H1 (cell line): ENCODE measurements around the gene C14orf132. TPM values are rescaled to one million over a fixed set of nuclear protein-coding genes. Genes with fewer than 3 reads are reported as not detected.

ENCODE experiments used
- CTCF ChIA-PET: fragments of 300-600 bp; sonication (Branson Sonifier 250); formaldehyde crosslinking; loops from one replicate; lab custom pipeline; 2021; ENCODE audit not compliant: partially characterized antibody; lab: Charles Lee
- POLR2A ChIA-PET: fragments of 300-600 bp; sonication (Branson Sonifier 250); formaldehyde crosslinking; loops from one replicate; lab custom pipeline; 2021; ENCODE audit warnings: inconsistent platforms; ENCODE audit not compliant: partially characterized antibody; lab: Charles Lee
- DNase-seq, 2 experiments: peaks; one replicate each; pipeline versions ENCODE4 v3.0.0 to v3.0.0-alpha.2; 2010 to 2022; ENCODE audit warnings: low spot score in 2 of 2, low read depth in 1 of 2, mixed read lengths in 1 of 2
- FAIRE-seq: peaks from 2 replicates; lab custom pipeline; 2011; peaks lifted over from hg19 to GRCh38; lab: Jason Lieb, UNC
- H2AFZ ChIP-seq: 2 replicates; pipeline ENCODE4 v1.8.1; 2012; ENCODE audit warnings: low read length, inconsistent platforms
- H2AK5ac ChIP-seq: 2 replicates; pipeline ENCODE4 v1.6.1; 2013; ENCODE audit warnings: low read depth, low read length
- H2BK120ac ChIP-seq: replicated peaks from 2 replicates; pipeline ENCODE3; 2013; ENCODE audit warnings: low read depth, low read length, inconsistent platforms
- H2BK12ac ChIP-seq: 2 replicates; pipeline ENCODE4 v1.6.1; 2013; ENCODE audit warnings: low read depth, low read length
- H2BK15ac ChIP-seq: 2 replicates; pipeline ENCODE4 v1.6.1; 2013; ENCODE audit warnings: low read length
- H2BK20ac ChIP-seq: 2 replicates; pipeline ENCODE4 v1.6.1; 2013; ENCODE audit warnings: low read length
- H2BK5ac ChIP-seq: 2 replicates; pipeline ENCODE4 v1.6.1; 2013; ENCODE audit warnings: low read depth, low read length
- H3K14ac ChIP-seq: 2 replicates; pipeline ENCODE4 v1.6.1; 2013; ENCODE audit warnings: inconsistent platforms; ENCODE audit not compliant: insufficient read length
- H3K18ac ChIP-seq: 2 replicates; pipeline ENCODE4 v1.6.1; 2013; ENCODE audit warnings: low read length; ENCODE audit errors: extremely low read depth
- H3K23ac ChIP-seq: 2 replicates; pipeline ENCODE4 v1.6.1; 2013; ENCODE audit warnings: inconsistent platforms; ENCODE audit not compliant: insufficient read length
- H3K23me2 ChIP-seq: 2 replicates; pipeline ENCODE4 v1.6.1; 2013; ENCODE audit warnings: low read depth, low read length
- H3K27ac ChIP-seq: 2 replicates; pipeline ENCODE4 v1.6.1; 2011; ENCODE audit warnings: low read depth, low read length, inconsistent platforms
- H3K27me3 ChIP-seq, 4 experiments: replicated peaks in 1 of 4; 1 replicate in 1 of 4; 2 replicates in 3 of 4; pipeline versions ENCODE4 v1.6.1 to v1.8.1; 2011 to 2013; ENCODE audit warnings: low read length in 3 of 4, mild to moderate bottlenecking in 3 of 4, inconsistent platforms in 2 of 4, mixed read lengths in 2 of 4, moderate library complexity in 1 of 4; ENCODE audit not compliant: control insufficient read depth in 3 of 4, insufficient read depth in 3 of 4; ENCODE audit errors: extremely low read depth in 1 of 4
- H3K36me3 ChIP-seq, 4 experiments: 2 replicates each; pipeline versions ENCODE4 v1.6.1 to v1.8.1; 2011 to 2013; ENCODE audit warnings: mild to moderate bottlenecking in 4 of 4, low read length in 3 of 4, moderate library complexity in 2 of 4, control low read depth in 1 of 4, inconsistent platforms in 1 of 4; ENCODE audit not compliant: insufficient read depth in 4 of 4, control insufficient read depth in 2 of 4
- H3K4ac ChIP-seq: replicated peaks from 2 replicates; pipeline ENCODE3; 2013; ENCODE audit warnings: low read length, low read depth, mixed read lengths, inconsistent platforms; ENCODE audit not compliant: insufficient read length
- H3K4me1 ChIP-seq, 4 experiments: replicated peaks in 1 of 4; 1 replicate in 1 of 4; 2 replicates in 3 of 4; pipeline versions ENCODE4 v1.6.1 to v1.8.1; 2011 to 2013; ENCODE audit warnings: low read length in 3 of 4, inconsistent platforms in 2 of 4, mixed read lengths in 1 of 4; ENCODE audit not compliant: insufficient read depth in 4 of 4, control insufficient read depth in 3 of 4
- H3K4me2 ChIP-seq, 2 experiments: 2 replicates each; pipeline versions ENCODE4 v1.6.1 to v1.8.1; 2011 to 2013; ENCODE audit warnings: low read depth in 2 of 2, low read length in 2 of 2, control low read depth in 1 of 2, inconsistent platforms in 1 of 2, mild to moderate bottlenecking in 1 of 2; ENCODE audit not compliant: insufficient read depth in 1 of 2
- H3K4me3 ChIP-seq, 4 experiments: fragments of 200-600, 300-600 bp in 1 of 4; sonication (generic), shearing (Covaris generic), sonication (Bioruptor Twin) in 1 of 4; 2 replicates each; pipeline versions ENCODE4 v1.5.1 to v1.8.1; 2011 to 2016; ENCODE audit warnings: low read length in 4 of 4, low read depth in 3 of 4, control low read depth in 2 of 4, inconsistent platforms in 2 of 4, mild to moderate bottlenecking in 2 of 4, mixed read lengths in 1 of 4, moderate library complexity in 1 of 4; ENCODE audit not compliant: insufficient read depth in 2 of 4; ENCODE audit errors: extremely low read depth in 1 of 4
- H3K56ac ChIP-seq: replicated peaks from 2 replicates; pipeline ENCODE3; 2013; ENCODE audit warnings: low read depth, mild to moderate bottlenecking, mixed read lengths, low read length, inconsistent platforms; ENCODE audit not compliant: insufficient read length
- H3K79me1 ChIP-seq: 2 replicates; pipeline ENCODE4 v1.6.1; 2013; ENCODE audit warnings: low read depth, low read length, control low read depth
- H3K79me2 ChIP-seq, 2 experiments: 2 replicates each; pipeline versions ENCODE4 v1.6.1 to v1.8.1; 2012 to 2013; ENCODE audit warnings: low read length in 2 of 2, mild to moderate bottlenecking in 2 of 2, inconsistent platforms in 1 of 2; ENCODE audit not compliant: insufficient read depth in 2 of 2, control insufficient read depth in 1 of 2
- H3K9ac ChIP-seq, 4 experiments: replicated peaks in 1 of 4; 1 replicate in 1 of 4; 2 replicates in 3 of 4; pipeline versions ENCODE4 v1.6.1 to v1.8.1; 2011 to 2013; ENCODE audit warnings: low read depth in 3 of 4, low read length in 3 of 4, control low read depth in 2 of 4, mild to moderate bottlenecking in 2 of 4, moderate library complexity in 2 of 4, inconsistent platforms in 1 of 4; ENCODE audit errors: extremely low read depth in 1 of 4
- H3K9me3 ChIP-seq, 2 experiments: 2 replicates each; pipeline versions ENCODE4 v1.6.1 to v1.8.1; 2012 to 2013; ENCODE audit warnings: mild to moderate bottlenecking in 2 of 2, moderate library complexity in 2 of 2, control low read depth in 1 of 2, inconsistent platforms in 1 of 2, low read depth in 1 of 2, low read length in 1 of 2, mixed read lengths in 1 of 2; ENCODE audit not compliant: insufficient read depth in 2 of 2
- H4K20me1 ChIP-seq, 2 experiments: replicated peaks in 1 of 2; 2 replicates each; pipeline versions ENCODE3 to v1.8.1; 2011 to 2013; ENCODE audit warnings: inconsistent platforms in 2 of 2, low read length in 2 of 2, mild to moderate bottlenecking in 1 of 2; ENCODE audit not compliant: insufficient read depth in 2 of 2, control insufficient read depth in 1 of 2
- H4K5ac ChIP-seq: 2 replicates; pipeline ENCODE4 v1.6.1; 2013; ENCODE audit warnings: low read length, low read depth, mixed read lengths, inconsistent platforms; ENCODE audit not compliant: insufficient read length
- H4K8ac ChIP-seq: 2 replicates; pipeline ENCODE4 v1.8.0; 2013; ENCODE audit warnings: mild to moderate bottlenecking, moderate library complexity, low read length, inconsistent platforms; ENCODE audit not compliant: insufficient read depth; ENCODE audit errors: extremely low read depth
- H4K91ac ChIP-seq: replicated peaks from 2 replicates; pipeline ENCODE3; 2013; ENCODE audit warnings: low read length, mixed read lengths, inconsistent platforms; ENCODE audit not compliant: insufficient read length
- BACH1 ChIP-seq: IDR thresholded peaks from 2 replicates; pipeline ENCODE4 v1.6.1; 2012; ENCODE audit warnings: low read length, improper control_type of control experiment
- CHD2 ChIP-seq: IDR thresholded peaks from 2 replicates; pipeline ENCODE4 v1.6.1; 2012; ENCODE audit warnings: low read length, improper control_type of control experiment
- CTBP2 ChIP-seq: IDR thresholded peaks from 2 replicates; pipeline ENCODE4 v1.7.0; 2011; ENCODE audit warnings: borderline replicate concordance, mild to moderate bottlenecking, moderate library complexity, mixed read lengths, low read length; ENCODE audit not compliant: insufficient read depth, insufficient read length
- EP300 ChIP-seq, 2 experiments: IDR thresholded peaks; 1 replicate in 1 of 2; 2 replicates in 1 of 2; pipeline ENCODE4 v1.6.1; 2011 to 2012; ENCODE audit warnings: low read depth in 2 of 2, low read length in 2 of 2, mild to moderate bottlenecking in 2 of 2, borderline replicate concordance in 1 of 2, inconsistent platforms in 1 of 2, moderate library complexity in 1 of 2
- HDAC6 ChIP-seq: IDR thresholded peaks from one replicate; pipeline ENCODE4 v1.7.1; 2012; ENCODE audit warnings: low read depth, mild to moderate bottlenecking, inconsistent platforms, low read length, moderate library complexity
- JUN ChIP-seq: IDR thresholded peaks from 2 replicates; pipeline ENCODE4 v1.6.1; 2011; ENCODE audit warnings: low read depth, mild to moderate bottlenecking, improper control_type of control experiment, low read length
- POLR2AphosphoS5 ChIP-seq: IDR thresholded peaks from 2 replicates; pipeline ENCODE4 v1.6.1; 2011; ENCODE audit warnings: low read depth, low read length
- SAP30 ChIP-seq: fragments of 300-600 bp; sonication (generic); IDR thresholded peaks from 2 replicates; pipeline ENCODE4 v1.7.1; 2012; ENCODE audit warnings: low read length, moderate library complexity, mild to moderate bottlenecking, inconsistent platforms; ENCODE audit not compliant: insufficient read depth, insufficient replicate concordance
- SIRT6 ChIP-seq: IDR thresholded peaks from one replicate; pipeline ENCODE4 v1.7.1; 2012; ENCODE audit warnings: low read length, inconsistent platforms
- SP4 ChIP-seq: IDR thresholded peaks from 2 replicates; pipeline ENCODE4 v1.6.1; 2012; ENCODE audit warnings: low read length, inconsistent platforms
- SRF ChIP-seq: IDR thresholded peaks from 2 replicates; pipeline ENCODE4 v1.6.1; 2011; ENCODE audit warnings: mild to moderate bottlenecking, low read depth, low read length, moderate library complexity
- TEAD4 ChIP-seq: IDR thresholded peaks from 2 replicates; pipeline ENCODE4 v1.6.1; 2012; ENCODE audit warnings: low read depth, low read length, inconsistent platforms, mixed read lengths
- WGBS, 2 experiments: shearing (Covaris generic) in 1 of 2; methylation state at CpG; one replicate each; pipeline versions ENCODE4 v1.1.6 to v1.1.7; 2013 to 2015; ENCODE audit warnings: low lambda C conversion rate in 2 of 2, mixed read lengths in 2 of 2, inconsistent platforms in 1 of 2, low coverage in 1 of 2, missing lambda C conversion rate in 1 of 2; ENCODE audit not compliant: insufficient replicate concordance in 2 of 2, insufficient coverage in 1 of 2, insufficient read length in 1 of 2; ENCODE audit errors: extremely low coverage in 1 of 2, missing lambda C conversion rate in 1 of 2; 5-methylcytosine and 5-hydroxymethylcytosine counted together
- polyA plus RNA-seq, 7 experiments: library from polyadenylated mRNA; depleted of rRNA in 3 of 7; stranded (reverse) in 5 of 7; unstranded in 2 of 7; fragments of >200 nt in 5 of 7; fragments of 200-250 nt in 2 of 7; gene quantifications; 1 replicate in 5 of 7; 2 replicates in 1 of 7; 4 replicates in 1 of 7; pipeline versions ENCODE4 v1.2.1 to v1.2.3, GENCODE V29; 2011 to 2013; ENCODE audit warnings: missing spikeins in 2 of 7, mixed read lengths in 2 of 7
- total RNA-seq: library from RNA; stranded (reverse); fragmentation: NEBNext Ultra II Directional; extraction: Animal tissue kit (Norgen Biotek cat#: 25700); gene quantifications from 2 replicates; pipeline ENCODE4 v1.2.1, GENCODE V29; 2021

The C14orf132 gene
- total and polyA plus RNA-seq, 2 of the 8 experiments (the other 6 are each of a cell fraction or from before 2014, with no cell fraction given) = 11.7 to 32.5 TPM

DNA sequence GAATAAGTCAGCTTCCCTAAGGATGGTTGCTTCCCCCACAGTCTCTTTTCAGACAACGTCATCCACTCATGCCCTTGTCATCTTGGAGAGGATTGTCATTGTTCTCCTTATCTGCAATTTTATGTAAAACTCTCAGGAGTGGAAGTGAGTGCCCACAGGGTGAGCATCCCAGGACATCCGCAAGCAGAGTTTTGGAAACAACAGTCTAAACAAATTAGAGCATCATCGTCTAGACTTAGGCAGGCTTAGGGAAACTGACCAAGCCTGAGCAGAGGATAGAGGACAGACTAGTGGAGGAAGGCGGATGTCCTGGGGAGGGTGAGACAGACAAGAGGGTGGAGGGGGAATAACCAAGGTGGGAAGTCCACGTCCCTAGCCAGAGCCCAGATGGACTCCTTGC, 101.8 kb downstream of the C14orf132 start:
- 86% methylated on average over 5 of the region's 5 CpGs; no CpG with 5 or more reads in 1 of the 2 experiments for WGBS, 2 experiments
- TF ChIP-seq SP4 (no peak), EP300 (IDR thresholded peaks at IDR 0.05; ENCODE audit: borderline replicate concordance in 1 of 2, low read depth in 2 of 2, low read length in 2 of 2) (no peak), CTBP2 (no peak), SIRT6 (no peak), JUN (no peak), CHD2 (no peak), POLR2AphosphoS5 (no peak), SRF (no peak), SAP30 (no peak), HDAC6 (no peak), BACH1 (no peak), TEAD4 (no peak)

More for the DNA sequence above, 101.8 kb downstream of the C14orf132 start:
- no peaks in the 10 kb centered on the region for H3K36me3 ChIP-seq
- CTCF ChIA-PET = interaction anchor here (0.8 to 1.3 kb wide), 3 partner anchors 21 to 131 kb away, joined by 3 read pairs; no protein-coding TSS in a partner anchor
- no peaks in the 10 kb centered on the region; a peak in 1 of 7 replicates for H3K27me3 ChIP-seq
- H3K4me3 ChIP-seq = no peak overlapping the region
- no peak overlapping the region for H2BK20ac ChIP-seq
- no peaks in the 10 kb centered on the region for H3K79me1 ChIP-seq
- no peak overlapping the region for H2AFZ ChIP-seq
- H3K18ac ChIP-seq = no peak overlapping the region
- H2BK5ac ChIP-seq = no peak overlapping the region
- no peak overlapping the region for H3K56ac ChIP-seq
- no peaks in the 10 kb centered on the region for H3K79me2 ChIP-seq
- no peak overlapping the region for H2BK120ac ChIP-seq
- no peaks in the 10 kb centered on the region for H3K23me2 ChIP-seq
- POLR2A ChIA-PET = no interaction called here
- H3K14ac ChIP-seq = no peak overlapping the region
- no peak overlapping the region for H3K23ac ChIP-seq
- no peak overlapping the region for H3K9ac ChIP-seq
- no peak overlapping the region for H2BK12ac ChIP-seq
- no peak overlapping the region for H4K91ac ChIP-seq
- no peak overlapping the region for H4K5ac ChIP-seq
- no peak overlapping the region for H4K8ac ChIP-seq
- no peak overlapping the region for H3K27ac ChIP-seq
- peaks cover 4 to 6% of the 10 kb centered on the region in 2 experiments; a peak in 2 of 4 replicates for H3K9me3 ChIP-seq
- no peak overlapping the region for H2AK5ac ChIP-seq
- no peak overlapping the region for H3K4ac ChIP-seq
- H2BK15ac ChIP-seq = no peak overlapping the region
- H3K4me2 ChIP-seq = no peak overlapping the region
- no peaks in the 10 kb centered on the region for H4K20me1 ChIP-seq
- FAIRE-seq (no peak), DNase-seq (no peak)
- H3K4me1 ChIP-seq = no peaks in the 10 kb centered on the region
